T47D (cell line): ENCODE results near the gene DNAH2.
"Not testable (repeated sequence)": the region's sequence is repeated elsewhere in the genome, so short reads cannot be mapped to it uniquely, and the experiment has no call there.

Source experiments
- DNase-seq, 2 experiments: peaks; one replicate each; pipeline versions ENCODE4 v3.0.0 to v3.0.0-alpha.2; 2011 to 2012; ENCODE audit warnings: low read depth in 1 of 2, low spot score in 1 of 2
- JUND ChIP-seq: IDR thresholded peaks from 2 replicates; pipeline ENCODE4 v1.6.1; 2012; ENCODE audit warnings: low read depth
- in situ Hi-C: cut with HindIII; loops from 2 replicates; pipeline ENCODE4 v1.10.0; 2016; ENCODE audit warnings: low sequenced_read_pairs, low pct_unique_long_range_greater_than_20kb

Gene DNAH2

GRCh38 chr17:7858522-7858810, 140.9 kb downstream of the DNAH2 start:
- in situ Hi-C loops: no loop called here
- DNase-seq: no peak
- TF ChIP-seq JUND: no peak

- in situ Hi-C loops: no loop called here
- DNase-seq: no peak
- TF ChIP-seq JUND: no peak
Observed at GRCh38 chr17:7859028-7859427, 141.5 kb downstream of the DNAH2 start.

GRCh38 chr17:7862692-7863437, 145.3 kb downstream of the DNAH2 start:
- TF ChIP-seq JUND: no peak
- peak in 1 of 2 experiments; percentile 60 for DNase-seq
- in situ Hi-C loops: no loop called here

- in situ Hi-C loops, DNase-seq: not testable (repeated sequence)
Observed at GRCh38 chr17:7864384-7864783, 146.8 kb downstream of the DNAH2 start.

DNA sequence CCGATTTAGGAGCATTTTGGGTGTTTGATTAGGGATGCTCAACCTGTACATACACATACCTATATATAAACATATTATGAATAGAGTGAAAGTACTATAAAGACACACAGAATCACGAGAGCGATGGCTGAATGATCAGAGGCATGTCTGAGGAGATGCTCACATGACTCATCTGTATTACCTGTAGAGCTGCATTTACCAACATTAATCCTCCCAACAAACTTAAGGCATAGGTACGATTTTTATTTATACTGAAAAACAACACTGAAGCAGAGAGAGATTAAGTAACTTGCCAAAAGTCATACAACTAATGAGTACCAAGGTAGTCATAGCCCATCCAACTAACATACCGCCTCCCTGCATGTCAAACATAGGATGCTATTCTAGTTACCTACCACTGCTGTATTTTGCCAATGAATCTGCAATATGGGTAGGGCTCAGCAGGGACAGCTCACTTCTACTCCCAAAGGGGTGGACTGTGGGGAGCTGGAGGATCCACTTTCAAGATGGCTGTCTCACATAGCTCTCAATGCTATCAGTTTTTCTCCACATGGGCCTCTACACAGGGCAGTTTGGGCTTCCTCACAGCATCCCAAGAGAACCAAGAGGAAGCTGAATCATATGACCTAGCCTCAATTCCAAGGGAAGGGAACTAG, 147.6 kb downstream of the DNAH2 start:
- no peak for TF ChIP-seq JUND
- in situ Hi-C loops: no loop called here

GRCh38 chr17:7867881-7868329, 150.4 kb downstream of the DNAH2 start:
- DNase-seq: no peak
- TF ChIP-seq JUND: no peak
- in situ Hi-C loops: no loop called here

More for the DNA sequence above, 147.6 kb downstream of the DNAH2 start:
- DNase-seq: no peak

DNA sequence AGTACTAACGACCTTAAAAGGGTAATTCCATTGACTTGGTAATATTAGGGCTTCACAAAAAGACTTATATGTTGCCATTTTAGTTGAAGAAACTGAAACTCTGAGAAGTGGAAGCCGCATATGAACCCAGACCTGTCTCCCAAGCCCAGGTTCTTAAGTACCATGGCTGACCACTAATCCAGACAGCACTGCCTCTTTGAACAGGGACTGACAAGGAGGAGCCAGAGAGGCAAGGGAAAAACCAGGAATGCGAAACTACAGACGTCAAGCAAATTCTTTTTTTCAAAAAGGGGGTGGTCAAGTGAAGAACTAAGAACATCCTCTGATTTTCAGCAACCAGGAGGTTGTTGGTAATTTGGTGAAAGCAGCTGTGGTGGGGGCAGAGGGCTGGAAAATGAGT, 155.5 kb downstream of the DNAH2 start:
- DNase-seq: no peak
- TF ChIP-seq JUND: no peak
- in situ Hi-C loops: no loop called here

- no peak for DNase-seq
- TF ChIP-seq JUND: no peak
- in situ Hi-C loops: no loop called here
Observed at GRCh38 chr17:7875804-7876370, 158.3 kb downstream of the DNAH2 start.

DNA sequence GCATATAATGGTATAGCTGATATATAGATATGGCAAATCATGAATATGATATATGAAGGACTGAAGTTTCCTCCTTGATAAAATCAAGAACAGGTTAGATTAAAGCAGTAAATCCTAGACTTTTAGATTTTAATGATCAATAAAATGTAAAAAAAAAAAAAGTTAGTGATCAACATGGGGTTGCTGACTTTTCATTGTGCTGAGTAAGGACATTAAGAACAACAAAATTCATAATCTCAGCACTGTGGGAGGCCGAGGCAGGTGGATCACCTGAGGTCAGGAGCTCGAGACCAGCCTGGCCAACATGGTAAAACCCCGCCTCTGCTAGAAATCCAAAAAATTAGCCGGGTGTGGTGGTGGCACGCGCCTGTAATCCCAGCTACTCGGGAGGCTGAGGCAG, 160.7 kb downstream of the DNAH2 start:
- DNase-seq: no peak
- TF ChIP-seq JUND: no peak
- in situ Hi-C loops: no loop called here

GRCh38 chr17:7880076-7880868, 162.7 kb downstream of the DNAH2 start:
- in situ Hi-C loops: no loop called here
- no peak for TF ChIP-seq JUND
- no peak for DNase-seq

GRCh38 chr17:7881276-7882054, 163.9 kb downstream of the DNAH2 start:
- no peak for DNase-seq
- in situ Hi-C loops: no loop called here
- TF ChIP-seq JUND: no peak

GRCh38 chr17:7882068-7882467, 164.5 kb downstream of the DNAH2 start:
- TF ChIP-seq JUND: no peak
- in situ Hi-C loops: no loop called here
- DNase-seq: no peak
